Measurements from ENCODE around the gene NOTO.

The NOTO gene

GRCh38 chr2:73257021-73257420 lies 54.6 kb downstream of the NOTO start:
- H3K4me3 ChIP-seq (ENCODE audit: severe bottlenecking): no peak overlapping the region
- H3K9me3 ChIP-seq (ENCODE audit: severe bottlenecking): no peaks in the 10 kb centered on the region
- DNase-seq (ENCODE audit: low spot score) (no peak), ATAC-seq (ENCODE audit: low read depth) (no peak)
- H3K27ac ChIP-seq (ENCODE audit: poor library complexity, severe bottlenecking): no peak overlapping the region
- peaks cover 24% of the 10 kb centered on the region for H3K36me3 ChIP-seq (ENCODE audit: low read depth)
- H3K4me1 ChIP-seq (ENCODE audit: insufficient read depth, poor library complexity, severe bottlenecking): peaks cover 10% of the 10 kb centered on the region
- H3K27me3 ChIP-seq (ENCODE audit: insufficient read depth, poor library complexity, severe bottlenecking): no peaks in the 10 kb centered on the region
- no peak for TF ChIP-seq CTCF (IDR thresholded peaks at IDR 0.05; ENCODE audit: poor library complexity, severe bottlenecking)

GRCh38 chr2:73257425-73258125 lies 55.2 kb downstream of the NOTO start:
- H3K9me3 ChIP-seq (ENCODE audit: severe bottlenecking): no peaks in the 10 kb centered on the region
- H3K4me3 ChIP-seq (ENCODE audit: severe bottlenecking): no peak overlapping the region
- no peak for TF ChIP-seq CTCF (IDR thresholded peaks at IDR 0.05; ENCODE audit: poor library complexity, severe bottlenecking)
- ATAC-seq (ENCODE audit: low read depth) (no peak), DNase-seq (ENCODE audit: low spot score) (no peak)
- H3K36me3 ChIP-seq (ENCODE audit: low read depth): peaks cover 19% of the 10 kb centered on the region
- H3K27me3 ChIP-seq (ENCODE audit: insufficient read depth, poor library complexity, severe bottlenecking): no peaks in the 10 kb centered on the region
- H3K27ac ChIP-seq (ENCODE audit: poor library complexity, severe bottlenecking): no peak overlapping the region
- H3K4me1 ChIP-seq (ENCODE audit: insufficient read depth, poor library complexity, severe bottlenecking): peaks cover 10% of the 10 kb centered on the region

- Histone ChIP-seq H3K27ac (ENCODE audit: poor library complexity, severe bottlenecking) (no peak overlapping the region), H3K36me3 (ENCODE audit: low read depth) (peaks cover 11% of the 10 kb centered on the region), H3K9me3 (ENCODE audit: severe bottlenecking) (no peaks in the 10 kb centered on the region), H3K4me1 (ENCODE audit: insufficient read depth, poor library complexity, severe bottlenecking) (peaks cover 10% of the 10 kb centered on the region), H3K27me3 (ENCODE audit: insufficient read depth, poor library complexity, severe bottlenecking) (no peaks in the 10 kb centered on the region), H3K4me3 (ENCODE audit: severe bottlenecking) (no peak overlapping the region)
- no peak for TF ChIP-seq CTCF (IDR thresholded peaks at IDR 0.05; ENCODE audit: poor library complexity, severe bottlenecking)
- DNase-seq (ENCODE audit: low spot score): no peak
- ATAC-seq (ENCODE audit: low read depth): no peak
Measured at GRCh38 chr2:73258186-73258912, 56.0 kb downstream of the NOTO start.

GRCh38 chr2:73258913-73259215 lies 56.5 kb downstream of the NOTO start:
- Histone ChIP-seq H3K4me1 (ENCODE audit: insufficient read depth, poor library complexity, severe bottlenecking) (peaks cover 10% of the 10 kb centered on the region), H3K27ac (ENCODE audit: poor library complexity, severe bottlenecking) (no peak overlapping the region), H3K4me3 (ENCODE audit: severe bottlenecking) (no peak overlapping the region), H3K9me3 (ENCODE audit: severe bottlenecking) (no peaks in the 10 kb centered on the region), H3K27me3 (ENCODE audit: insufficient read depth, poor library complexity, severe bottlenecking) (no peaks in the 10 kb centered on the region), H3K36me3 (ENCODE audit: low read depth) (peaks cover 6% of the 10 kb centered on the region)
- no peak for ATAC-seq (ENCODE audit: low read depth)
- no peak for TF ChIP-seq CTCF (IDR thresholded peaks at IDR 0.05; ENCODE audit: poor library complexity, severe bottlenecking)
- no peak for DNase-seq (ENCODE audit: low spot score)

GRCh38 chr2:73259276-73259675 lies 56.9 kb downstream of the NOTO start:
- H3K9me3 ChIP-seq (ENCODE audit: severe bottlenecking): no peaks in the 10 kb centered on the region
- no peak for TF ChIP-seq CTCF (IDR thresholded peaks at IDR 0.05; ENCODE audit: poor library complexity, severe bottlenecking)
- H3K4me1 ChIP-seq (ENCODE audit: insufficient read depth, poor library complexity, severe bottlenecking): peaks cover 9% of the 10 kb centered on the region
- no peak for ATAC-seq (ENCODE audit: low read depth)
- H3K27me3 ChIP-seq (ENCODE audit: insufficient read depth, poor library complexity, severe bottlenecking): no peaks in the 10 kb centered on the region
- peaks cover 2% of the 10 kb centered on the region for H3K36me3 ChIP-seq (ENCODE audit: low read depth)
- no peak for DNase-seq (ENCODE audit: low spot score)
- H3K27ac ChIP-seq (ENCODE audit: poor library complexity, severe bottlenecking): no peak overlapping the region
- no peak overlapping the region for H3K4me3 ChIP-seq (ENCODE audit: severe bottlenecking)
